HL-60 (cell line): ENCODE results near the gene FGD6.

Experiments
- DNase-seq, 2 experiments: peaks; one replicate each; pipeline ENCODE4 v3.0.0-alpha.2; 2010 to 2020; ENCODE audit warnings: low read depth in 1 of 2, low spot score in 1 of 2
- H3K27ac ChIP-seq: fragments of 250-450 bp; sonication (Bioruptor Pico); replicated peaks from 2 replicates; pipeline ENCODE4 v1.5.1; 2020; ENCODE audit warnings: mild to moderate bottlenecking, moderate library complexity
- H3K27me3 ChIP-seq: fragments of 250-450 bp; sonication (Bioruptor Pico); 2 replicates; pipeline ENCODE4 v1.5.1; 2021; ENCODE audit warnings: mild to moderate bottlenecking, moderate library complexity; ENCODE audit not compliant: insufficient read depth, poor library complexity, severe bottlenecking
- H3K4me3 ChIP-seq: replicated peaks from 2 replicates; pipeline ENCODE4 v1.5.1; 2011; ENCODE audit warnings: mild to moderate bottlenecking, control low read depth, low read length; ENCODE audit not compliant: insufficient read depth
- GABPA ChIP-seq: IDR thresholded peaks from 2 replicates; pipeline ENCODE4 v1.6.1; 2012; ENCODE audit warnings: low read depth
- POLR2AphosphoS5 ChIP-seq: IDR thresholded peaks from 2 replicates; pipeline ENCODE4 v1.6.1; 2012; ENCODE audit warnings: low read depth
- SPI1 ChIP-seq: IDR thresholded peaks from 2 replicates; pipeline ENCODE4 v1.6.1; 2012; ENCODE audit warnings: low read depth, mild to moderate bottlenecking, borderline replicate concordance
- TF ChIP-seq, protein P1 (sequence below): IDR thresholded peaks from one replicate; pipeline ENCODE4 v1.5.1; 2011; ENCODE audit warnings: low read length, control low read depth, inconsistent platforms; ENCODE audit not compliant: insufficient read depth
- TF ChIP-seq, protein P2 (sequence below): IDR thresholded peaks from 2 replicates; pipeline ENCODE4 v1.6.1; 2012; ENCODE audit warnings: low read depth; ENCODE audit not compliant: insufficient replicate concordance

The FGD6 gene

DNA sequence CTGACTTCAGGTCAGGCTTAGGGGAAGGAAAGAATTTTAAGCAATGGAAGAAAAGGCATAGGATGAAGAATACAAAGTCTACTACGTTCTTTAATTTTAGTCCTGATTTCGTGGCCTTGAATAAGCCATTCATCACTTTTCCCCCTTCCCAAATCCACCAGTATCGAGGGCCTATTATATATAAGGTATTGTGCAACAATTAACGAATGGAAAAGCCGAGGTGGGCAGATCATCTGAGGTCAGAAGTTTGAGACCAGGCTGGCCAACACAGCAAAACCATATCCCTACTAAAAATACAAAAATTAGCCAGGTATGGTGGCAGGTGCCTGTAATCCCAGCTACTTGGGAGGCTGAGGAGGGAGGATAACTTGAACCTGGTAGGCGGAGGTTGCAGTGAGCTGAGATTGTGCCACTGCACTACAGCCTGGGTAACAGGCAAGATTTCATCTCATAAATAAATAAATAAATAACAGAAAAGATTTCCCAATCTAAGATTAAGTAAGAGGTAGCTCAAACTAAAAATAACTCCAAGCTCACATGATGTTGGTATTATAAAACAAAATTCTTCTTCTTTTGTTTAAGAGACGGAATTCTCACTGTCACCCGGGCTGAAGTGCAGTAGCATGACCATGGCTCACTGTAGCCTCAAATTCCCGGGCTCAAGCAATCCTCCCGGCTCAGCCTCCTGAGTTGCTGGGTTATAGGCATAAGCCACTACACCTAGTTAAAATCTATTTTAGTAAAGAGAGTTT, 85.5 kb downstream of the FGD6 start:
- no peaks in the 10 kb centered on the region for H3K27me3 ChIP-seq
- H3K4me3 ChIP-seq = no peak overlapping the region
- TF ChIP-seq POLR2AphosphoS5 (no peak), GABPA (no peak), SPI1 (no peak)
- TF ChIP-seq, protein P1, sequence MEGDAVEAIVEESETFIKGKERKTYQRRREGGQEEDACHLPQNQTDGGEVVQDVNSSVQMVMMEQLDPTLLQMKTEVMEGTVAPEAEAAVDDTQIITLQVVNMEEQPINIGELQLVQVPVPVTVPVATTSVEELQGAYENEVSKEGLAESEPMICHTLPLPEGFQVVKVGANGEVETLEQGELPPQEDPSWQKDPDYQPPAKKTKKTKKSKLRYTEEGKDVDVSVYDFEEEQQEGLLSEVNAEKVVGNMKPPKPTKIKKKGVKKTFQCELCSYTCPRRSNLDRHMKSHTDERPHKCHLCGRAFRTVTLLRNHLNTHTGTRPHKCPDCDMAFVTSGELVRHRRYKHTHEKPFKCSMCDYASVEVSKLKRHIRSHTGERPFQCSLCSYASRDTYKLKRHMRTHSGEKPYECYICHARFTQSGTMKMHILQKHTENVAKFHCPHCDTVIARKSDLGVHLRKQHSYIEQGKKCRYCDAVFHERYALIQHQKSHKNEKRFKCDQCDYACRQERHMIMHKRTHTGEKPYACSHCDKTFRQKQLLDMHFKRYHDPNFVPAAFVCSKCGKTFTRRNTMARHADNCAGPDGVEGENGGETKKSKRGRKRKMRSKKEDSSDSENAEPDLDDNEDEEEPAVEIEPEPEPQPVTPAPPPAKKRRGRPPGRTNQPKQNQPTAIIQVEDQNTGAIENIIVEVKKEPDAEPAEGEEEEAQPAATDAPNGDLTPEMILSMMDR = no peak
- TF ChIP-seq, protein P2, sequence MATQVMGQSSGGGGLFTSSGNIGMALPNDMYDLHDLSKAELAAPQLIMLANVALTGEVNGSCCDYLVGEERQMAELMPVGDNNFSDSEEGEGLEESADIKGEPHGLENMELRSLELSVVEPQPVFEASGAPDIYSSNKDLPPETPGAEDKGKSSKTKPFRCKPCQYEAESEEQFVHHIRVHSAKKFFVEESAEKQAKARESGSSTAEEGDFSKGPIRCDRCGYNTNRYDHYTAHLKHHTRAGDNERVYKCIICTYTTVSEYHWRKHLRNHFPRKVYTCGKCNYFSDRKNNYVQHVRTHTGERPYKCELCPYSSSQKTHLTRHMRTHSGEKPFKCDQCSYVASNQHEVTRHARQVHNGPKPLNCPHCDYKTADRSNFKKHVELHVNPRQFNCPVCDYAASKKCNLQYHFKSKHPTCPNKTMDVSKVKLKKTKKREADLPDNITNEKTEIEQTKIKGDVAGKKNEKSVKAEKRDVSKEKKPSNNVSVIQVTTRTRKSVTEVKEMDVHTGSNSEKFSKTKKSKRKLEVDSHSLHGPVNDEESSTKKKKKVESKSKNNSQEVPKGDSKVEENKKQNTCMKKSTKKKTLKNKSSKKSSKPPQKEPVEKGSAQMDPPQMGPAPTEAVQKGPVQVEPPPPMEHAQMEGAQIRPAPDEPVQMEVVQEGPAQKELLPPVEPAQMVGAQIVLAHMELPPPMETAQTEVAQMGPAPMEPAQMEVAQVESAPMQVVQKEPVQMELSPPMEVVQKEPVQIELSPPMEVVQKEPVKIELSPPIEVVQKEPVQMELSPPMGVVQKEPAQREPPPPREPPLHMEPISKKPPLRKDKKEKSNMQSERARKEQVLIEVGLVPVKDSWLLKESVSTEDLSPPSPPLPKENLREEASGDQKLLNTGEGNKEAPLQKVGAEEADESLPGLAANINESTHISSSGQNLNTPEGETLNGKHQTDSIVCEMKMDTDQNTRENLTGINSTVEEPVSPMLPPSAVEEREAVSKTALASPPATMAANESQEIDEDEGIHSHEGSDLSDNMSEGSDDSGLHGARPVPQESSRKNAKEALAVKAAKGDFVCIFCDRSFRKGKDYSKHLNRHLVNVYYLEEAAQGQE = no peak
- H3K27ac ChIP-seq = no peak overlapping the region
- DNase-seq = no peak

DNA sequence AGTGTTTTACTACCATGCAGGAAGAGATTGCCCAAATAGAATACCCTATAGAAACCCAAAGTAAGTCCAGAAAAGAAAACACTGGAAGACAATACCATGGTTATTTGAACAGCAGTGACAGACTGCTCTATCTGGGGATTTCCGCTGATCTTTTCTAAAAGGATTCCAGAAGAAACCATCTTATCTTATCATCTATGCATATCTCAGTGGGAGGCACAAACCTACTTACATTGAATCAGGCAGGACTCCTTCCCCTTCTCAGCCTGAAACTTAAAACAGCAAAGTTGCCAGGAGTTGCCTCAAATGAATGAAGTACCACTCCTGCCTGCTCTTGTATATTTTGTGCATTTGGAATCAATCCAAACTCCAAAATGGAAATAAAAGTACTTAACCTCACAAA, 87.2 kb downstream of the FGD6 start:
- no peak overlapping the region for H3K27ac ChIP-seq
- TF ChIP-seq, protein P1 = no peak
- TF ChIP-seq, protein P2 = no peak
- TF ChIP-seq POLR2AphosphoS5 (no peak), GABPA (no peak), SPI1 (no peak)
- no peak for DNase-seq
- no peaks in the 10 kb centered on the region for H3K27me3 ChIP-seq
- H3K4me3 ChIP-seq = no peak overlapping the region

DNA sequence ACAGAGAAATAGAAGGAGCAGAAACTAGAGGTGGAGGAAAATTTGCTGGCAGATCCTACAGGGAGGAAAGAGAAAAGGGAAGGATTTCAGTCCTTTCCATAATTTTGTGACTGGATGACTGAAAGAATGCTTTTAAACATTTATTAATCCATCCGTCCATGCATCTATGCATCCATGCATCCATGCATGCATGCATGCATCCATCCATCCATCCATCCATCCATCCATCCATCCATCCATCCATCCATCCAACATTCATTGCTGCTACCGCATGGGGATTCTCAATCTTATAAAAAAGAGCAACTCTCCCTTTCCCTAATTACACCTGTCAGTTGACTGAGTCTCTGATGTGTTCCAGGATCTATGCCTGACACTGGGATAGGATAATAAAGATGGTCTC, 88.2 kb downstream of the FGD6 start:
- no peaks in the 10 kb centered on the region for H3K27me3 ChIP-seq
- H3K4me3 ChIP-seq = no peak overlapping the region
- TF ChIP-seq, protein P2 = no peak
- TF ChIP-seq POLR2AphosphoS5 (no peak), SPI1 (no peak), GABPA (no peak)
- TF ChIP-seq, protein P1 = no peak
- no peak overlapping the region for H3K27ac ChIP-seq
- DNase-seq = no peak
